NCI-H446 treated with DMSO at 0.1 percent for 48 hours (cell line): ENCODE measurements around the gene SMCO4.
"Not testable (repeated sequence)": the region's sequence is repeated elsewhere in the genome, so short reads cannot be mapped to it uniquely, and the experiment has no call there.

Experiments used
- DNase-seq: peaks from one replicate; lab custom pipeline; 2025; lab: John Stamatoyannopoulos, UW

Gene SMCO4, protein sequence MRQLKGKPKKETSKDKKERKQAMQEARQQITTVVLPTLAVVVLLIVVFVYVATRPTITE

DNA sequence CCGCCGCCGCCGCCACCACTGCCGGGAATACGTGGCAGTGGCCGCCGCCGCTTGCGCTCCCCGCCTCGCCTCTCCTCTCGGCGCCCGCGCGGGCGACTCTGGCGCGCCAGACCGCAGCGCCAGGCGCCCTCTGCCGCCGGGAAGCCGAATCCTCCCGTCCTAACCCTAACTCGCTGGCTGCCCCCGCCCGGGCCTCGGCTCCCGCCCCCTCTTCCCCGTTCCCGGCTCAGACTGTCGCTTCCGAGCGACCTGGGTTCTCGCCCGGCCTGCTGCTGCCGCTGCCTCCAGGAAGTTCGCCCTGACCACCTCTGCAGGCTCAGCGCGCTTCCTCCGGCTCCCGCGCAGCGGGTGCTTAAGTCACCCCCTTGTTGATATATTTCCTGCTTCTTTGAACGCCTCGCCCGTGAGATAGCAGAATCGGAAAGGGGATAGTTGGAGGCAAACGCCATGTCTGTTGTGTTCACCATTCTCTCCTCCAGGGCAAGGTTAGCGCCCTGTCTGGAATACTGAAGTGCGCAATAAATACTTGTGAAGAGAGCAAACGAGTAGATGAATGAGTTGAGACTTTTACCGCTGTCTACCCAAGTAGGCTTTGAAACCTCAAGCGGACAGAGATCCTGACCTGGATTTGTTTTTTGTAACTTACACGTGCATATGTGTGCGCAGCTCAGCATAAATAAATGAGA is at the start of gene SMCO4:
TSS of gene SMCO4 (minus strand) at position 100 of the 686 bp plus-strand sequence. CDS start 64,202 bp downstream, outside the sequence.
- DNase-seq: peak; percentile 18

DNA sequence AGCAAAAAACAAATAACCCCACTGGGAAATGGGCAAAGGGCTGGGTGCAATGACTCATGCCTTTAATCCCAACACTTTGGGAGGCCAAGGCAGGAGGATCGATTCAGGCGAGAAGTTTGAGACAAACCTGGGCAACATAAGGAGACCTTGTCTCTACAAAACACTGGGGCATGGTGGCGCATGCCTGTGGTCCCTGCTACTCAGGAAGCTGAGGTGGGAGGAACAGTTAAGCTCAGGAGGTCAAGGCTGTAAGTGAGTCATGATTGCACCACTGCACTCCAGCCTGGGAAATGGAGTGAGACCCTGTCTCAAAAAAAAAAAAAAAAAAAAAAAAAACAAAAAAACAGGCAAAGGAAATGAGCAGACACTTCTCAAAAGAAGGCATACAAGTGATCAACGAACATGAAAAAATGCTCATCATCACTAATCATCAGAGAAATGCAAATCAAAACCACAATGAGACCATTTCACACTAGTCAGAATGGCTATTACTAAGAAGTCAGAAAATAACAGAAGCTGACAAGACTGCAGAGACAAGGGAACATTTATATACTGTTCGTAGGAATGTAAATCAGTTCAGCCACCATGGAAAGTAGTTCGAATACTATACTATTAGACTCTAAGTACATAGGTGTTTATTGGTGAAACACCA is 48.2 kb upstream of the SMCO4 start:
- DNase-seq: no peak

DNA sequence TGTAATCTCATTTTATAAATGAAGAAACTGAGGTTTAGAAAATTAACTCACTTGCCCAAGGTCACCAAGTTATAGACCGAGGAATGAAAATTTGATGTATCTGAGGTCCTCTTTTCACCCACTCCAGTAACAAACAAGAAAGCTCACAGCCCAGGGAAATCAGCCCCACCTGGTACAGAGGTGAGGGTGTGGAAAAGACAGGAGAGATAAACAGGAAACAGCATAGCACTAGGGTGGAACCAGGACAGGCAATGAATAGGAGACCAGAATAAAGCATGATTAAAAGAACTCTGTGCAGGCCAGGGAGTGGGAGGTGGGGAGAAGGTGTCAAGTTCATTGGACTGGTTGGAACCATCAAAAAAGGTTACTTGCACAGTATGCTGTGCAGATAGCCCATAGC is 46.2 kb upstream of the SMCO4 start:
- no peak for DNase-seq

DNA sequence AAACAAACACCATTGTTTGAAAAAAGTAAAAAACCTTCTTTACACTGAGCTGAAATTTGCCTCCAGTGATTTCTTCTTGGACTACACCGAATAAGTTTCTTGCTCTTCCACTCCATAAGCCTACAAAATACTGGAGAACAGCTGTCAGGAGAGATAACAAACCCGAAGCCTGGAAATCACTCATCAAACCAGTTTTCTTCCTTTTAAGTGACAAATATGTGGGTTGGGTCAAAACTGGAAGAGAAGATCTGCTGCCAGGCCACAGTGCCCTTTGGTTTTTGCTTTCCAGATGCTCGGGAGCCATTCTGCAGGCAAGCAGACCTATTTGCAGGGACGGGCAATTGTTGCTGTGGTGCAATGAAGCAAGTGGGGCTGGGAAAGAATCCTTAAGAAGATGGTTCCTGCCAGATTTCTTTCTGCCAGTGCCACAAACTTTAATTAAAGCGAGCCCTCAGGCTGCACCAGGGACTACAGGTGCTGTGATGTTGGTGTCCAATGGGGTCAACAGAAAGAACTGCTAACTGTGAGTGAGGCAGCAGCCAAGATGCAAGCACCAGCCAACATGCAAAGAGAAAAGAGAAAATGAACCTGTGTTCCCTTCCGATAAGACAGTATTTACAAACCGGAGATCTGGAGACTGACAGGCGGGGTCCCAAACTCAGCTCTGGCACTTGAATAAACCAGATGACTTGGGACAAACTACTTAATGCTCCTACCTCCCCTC is 44.8 kb upstream of the SMCO4 start:
- no peak for DNase-seq

DNA sequence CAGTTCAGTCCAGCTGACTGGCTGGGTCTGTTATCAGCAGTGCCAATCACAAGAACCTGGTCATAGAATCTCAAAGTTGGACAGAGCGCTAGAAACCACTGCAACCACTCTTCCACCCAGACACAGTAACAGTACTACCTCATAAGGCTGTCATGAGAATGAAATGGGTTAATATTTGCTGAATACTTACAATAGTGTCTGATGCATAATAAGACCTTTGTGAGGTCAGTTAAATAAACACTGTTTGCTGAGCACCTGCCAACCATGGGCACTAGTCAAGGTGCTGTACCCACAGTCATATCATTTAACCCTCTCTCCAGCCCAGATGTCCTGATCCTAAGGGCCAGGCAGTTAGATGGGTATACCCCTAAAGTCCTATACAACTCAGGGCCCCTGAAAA is 44.2 kb upstream of the SMCO4 start:
- not testable (repeated sequence) for DNase-seq

DNA sequence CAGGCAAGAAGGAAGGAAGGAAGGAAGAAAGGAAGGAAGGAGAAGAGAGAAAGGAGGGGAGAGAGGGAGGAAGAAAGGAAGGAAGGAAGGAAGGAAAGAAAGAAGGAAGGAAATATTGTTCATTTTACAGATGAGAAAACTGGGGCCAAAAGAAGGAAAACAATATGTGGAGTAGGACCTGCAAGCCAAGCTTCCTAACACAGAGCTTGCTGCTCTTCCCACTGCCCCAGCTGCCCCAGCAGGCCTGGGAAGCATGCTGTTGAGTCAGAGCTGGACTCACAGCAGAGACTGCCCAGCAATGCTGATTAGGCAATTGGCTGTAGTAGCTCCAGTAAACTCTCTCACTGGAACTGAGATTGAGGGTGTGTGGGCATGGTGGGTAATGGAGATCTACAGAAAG is 42.6 kb upstream of the SMCO4 start:
- no peak for DNase-seq

DNA sequence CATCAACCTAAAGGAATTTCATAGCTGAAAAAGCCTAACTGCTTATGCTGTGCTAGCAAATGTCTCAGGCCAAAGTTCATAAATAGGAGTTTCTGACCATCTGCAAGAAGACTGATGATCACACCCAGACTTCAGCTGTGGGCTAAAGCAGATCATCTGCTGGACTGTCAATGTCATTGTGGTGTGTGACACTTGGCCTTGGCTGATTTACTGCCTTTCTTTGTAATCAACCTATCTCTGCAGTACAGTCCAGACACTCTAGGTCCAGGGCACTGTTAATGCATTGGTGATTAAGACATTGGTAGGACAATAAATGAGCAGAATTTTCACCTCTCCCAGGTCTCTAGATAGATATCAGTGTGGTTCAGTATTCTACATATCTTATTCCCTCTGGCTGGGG is 40.3 kb upstream of the SMCO4 start:
- DNase-seq: no peak

DNA sequence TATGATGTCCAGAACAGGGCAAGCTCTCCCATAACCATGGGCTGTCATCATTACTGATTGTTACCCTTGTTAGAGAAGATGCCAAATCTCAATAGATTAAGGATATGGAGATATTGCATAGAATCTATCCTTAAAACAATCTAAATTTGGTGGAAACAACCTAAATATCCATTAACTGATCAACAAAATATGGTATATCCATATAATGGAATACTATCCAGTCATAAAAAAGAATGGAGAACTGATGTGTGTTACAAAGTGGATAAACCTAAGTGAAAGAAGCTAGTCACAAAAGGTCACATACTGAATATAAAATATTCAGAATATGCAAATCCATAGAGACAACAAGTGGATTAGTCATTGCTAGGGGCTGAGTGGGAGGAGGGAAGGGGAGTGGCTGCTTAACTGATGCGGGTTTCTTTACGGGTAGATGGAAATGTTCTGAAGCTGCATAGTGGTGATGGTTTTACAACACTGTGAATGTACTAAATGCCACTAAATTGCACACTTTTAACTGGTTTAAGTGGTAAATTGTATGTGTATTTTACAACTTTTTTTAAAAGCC is 36.1 kb upstream of the SMCO4 start:
- DNase-seq: no peak

DNA sequence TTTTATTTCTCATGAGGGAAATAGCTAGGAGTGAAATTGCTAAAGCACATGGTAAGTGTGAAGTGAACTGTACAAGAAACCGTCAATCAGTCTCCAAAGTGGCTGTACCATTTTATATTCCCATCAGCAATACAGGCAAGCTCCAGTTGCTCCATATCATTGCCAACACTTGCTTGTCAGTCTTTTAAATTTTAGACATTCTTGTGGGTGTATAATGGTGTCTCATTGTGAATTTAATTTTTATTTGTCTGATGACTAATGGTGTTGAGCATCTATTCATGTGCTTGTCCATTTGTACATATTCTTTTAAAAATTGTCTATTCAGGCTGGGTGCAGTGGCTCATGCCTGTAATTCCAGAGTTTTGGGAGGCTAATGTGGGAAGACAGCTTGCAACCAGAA is 34.1 kb upstream of the SMCO4 start:
- DNase-seq: no peak

DNA sequence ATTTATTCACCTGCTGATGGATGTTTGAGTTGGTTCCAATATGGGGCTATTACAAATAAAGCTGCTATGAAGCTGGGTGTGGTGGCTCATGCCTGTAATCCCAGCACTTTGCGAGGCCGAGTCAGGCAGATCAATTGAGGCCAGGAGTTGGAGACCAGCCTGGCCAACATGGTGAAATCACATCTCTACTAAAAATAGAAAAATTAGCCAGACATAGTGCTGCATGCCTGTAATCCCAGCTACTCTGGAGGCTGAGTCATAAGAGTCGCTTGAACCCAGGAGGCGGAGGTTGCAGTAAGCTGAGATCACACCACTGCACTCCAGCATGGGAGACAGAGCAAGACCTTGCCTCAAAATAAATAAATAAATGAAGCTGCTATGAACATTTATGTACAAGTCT is 33.7 kb upstream of the SMCO4 start:
- not testable (repeated sequence) for DNase-seq

DNA sequence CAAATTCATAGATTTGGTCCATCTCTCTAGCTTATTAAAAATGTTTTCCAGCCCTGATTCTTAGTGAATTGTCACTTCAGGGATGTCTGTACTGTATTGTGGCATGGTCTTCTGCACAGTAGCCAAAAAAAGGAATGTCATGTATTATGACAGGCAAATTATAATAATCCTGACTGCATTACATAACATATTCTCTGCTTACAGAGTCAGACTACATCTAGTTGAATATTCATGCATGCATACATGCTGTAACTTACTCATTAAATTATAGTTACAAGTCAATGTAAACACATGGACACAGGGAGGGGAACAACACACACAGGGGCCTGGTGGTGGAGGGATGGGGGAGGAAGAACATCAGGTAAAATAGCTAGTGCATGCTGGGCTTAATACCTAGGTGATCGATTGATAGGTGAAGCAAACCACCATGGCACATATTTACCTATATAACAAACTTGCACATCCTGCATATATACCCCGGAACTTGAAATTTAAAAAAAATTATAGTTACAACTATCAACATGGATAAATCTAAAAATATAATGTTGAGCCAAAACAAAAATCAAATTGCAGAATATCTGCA is 31.5 kb upstream of the SMCO4 start:
- no peak for DNase-seq

DNA sequence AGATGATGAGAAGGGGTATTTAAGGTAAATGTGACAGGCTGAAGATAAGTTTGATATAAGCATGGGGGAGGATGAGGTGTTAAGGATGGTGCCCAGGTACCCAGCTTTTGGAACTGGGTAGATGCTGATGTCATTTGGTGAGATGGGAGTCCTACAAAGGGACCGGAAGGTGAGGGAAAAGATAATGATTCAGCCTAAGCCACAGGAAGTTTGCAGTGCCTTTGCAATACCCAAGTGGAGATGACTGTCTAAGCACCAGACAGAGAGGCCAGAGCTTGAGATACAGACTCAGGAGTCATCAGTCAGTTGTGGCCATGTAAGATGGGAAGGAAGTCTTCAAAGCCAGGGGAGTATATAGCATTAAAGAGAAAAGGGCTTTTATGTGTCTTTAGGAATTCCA is 30.0 kb upstream of the SMCO4 start:
- DNase-seq: no peak

DNA sequence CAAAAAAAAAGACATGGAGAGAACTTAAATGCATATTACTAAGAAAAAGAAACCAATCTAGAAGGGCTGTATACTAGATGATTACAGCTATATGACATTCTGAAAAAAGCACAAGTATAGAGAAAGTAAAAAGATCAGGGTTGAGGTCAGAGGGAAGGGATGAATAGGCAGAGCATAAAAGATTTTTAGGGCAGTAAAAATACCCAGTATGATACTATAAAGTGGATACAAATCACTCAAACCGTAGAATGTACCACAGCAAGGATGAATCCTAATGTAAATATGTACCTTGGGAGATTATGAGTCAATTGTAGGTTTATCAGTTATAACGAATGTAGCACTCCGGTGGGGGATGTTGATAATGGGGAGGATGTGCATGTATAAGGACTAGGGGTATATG is 29.4 kb upstream of the SMCO4 start:
- no peak for DNase-seq

DNA sequence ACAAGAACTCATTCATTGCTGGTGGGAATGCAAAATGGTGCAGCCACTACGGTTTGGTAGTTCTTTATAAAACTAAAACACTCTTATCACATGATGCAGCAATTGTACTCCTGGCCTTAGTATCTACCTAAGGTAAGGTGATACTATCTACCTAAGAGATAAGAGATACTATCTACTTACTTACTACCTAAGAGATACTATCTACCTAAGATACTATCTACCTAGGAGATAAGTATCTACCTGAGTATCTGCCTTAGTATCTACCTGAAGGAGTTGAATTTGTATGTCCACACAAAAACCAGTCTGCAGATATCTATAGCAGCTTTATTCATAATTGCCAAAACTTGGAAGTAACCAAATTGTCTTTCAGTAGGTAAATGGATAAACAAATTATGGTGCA is 29.0 kb upstream of the SMCO4 start:
- no peak for DNase-seq

DNA sequence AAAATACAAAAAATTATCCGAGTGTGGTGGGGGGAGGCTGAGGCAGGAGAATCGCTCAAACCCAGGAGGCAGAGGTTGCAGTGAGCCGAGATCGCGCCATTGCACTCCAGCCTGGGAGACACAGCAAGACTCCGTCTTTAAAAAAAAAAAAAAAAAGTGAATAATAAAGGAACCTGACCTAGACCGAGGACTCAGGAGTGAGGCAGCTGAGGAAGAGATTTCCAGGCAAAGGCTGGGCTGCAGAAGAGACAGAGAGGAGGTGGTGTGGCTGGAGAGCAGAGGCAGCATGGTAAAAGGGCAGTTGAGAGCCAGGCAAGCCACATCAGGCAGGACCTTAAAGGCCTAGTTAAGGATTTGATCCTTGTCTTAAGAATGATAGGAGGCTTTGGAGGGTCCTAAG is 28.4 kb upstream of the SMCO4 start:
- no peak for DNase-seq

DNA sequence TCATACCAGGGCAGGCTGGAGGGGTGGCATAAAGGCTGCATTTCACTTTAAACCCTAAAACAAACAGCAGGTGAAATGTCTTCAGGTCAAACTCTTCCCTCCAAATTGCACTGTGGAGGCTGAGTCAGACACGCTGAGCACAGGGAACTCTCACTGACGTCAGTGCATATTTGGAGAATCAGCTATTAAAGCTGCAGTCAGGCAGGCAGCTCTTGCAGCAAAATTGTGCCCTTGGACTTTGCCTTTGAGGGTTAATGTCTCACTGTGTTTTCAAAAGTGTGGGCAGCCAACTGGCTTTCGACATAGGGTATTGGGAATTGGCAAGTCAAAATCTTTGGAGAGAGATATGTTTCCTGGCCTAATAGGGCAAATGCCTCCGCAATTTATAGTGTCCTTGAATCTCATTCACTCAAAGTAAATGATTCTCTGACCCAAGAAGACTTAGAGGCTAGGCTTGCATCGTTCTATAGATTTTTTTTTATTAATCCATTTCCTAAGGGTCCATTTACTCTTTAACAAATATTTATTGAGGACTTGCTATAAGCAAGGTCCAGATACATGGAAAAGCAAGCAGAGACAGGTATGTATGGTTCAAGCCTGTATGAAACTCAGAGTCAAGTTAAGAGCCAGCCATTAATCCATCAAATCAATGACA is 27.7 kb upstream of the SMCO4 start:
- DNase-seq: no peak

DNA sequence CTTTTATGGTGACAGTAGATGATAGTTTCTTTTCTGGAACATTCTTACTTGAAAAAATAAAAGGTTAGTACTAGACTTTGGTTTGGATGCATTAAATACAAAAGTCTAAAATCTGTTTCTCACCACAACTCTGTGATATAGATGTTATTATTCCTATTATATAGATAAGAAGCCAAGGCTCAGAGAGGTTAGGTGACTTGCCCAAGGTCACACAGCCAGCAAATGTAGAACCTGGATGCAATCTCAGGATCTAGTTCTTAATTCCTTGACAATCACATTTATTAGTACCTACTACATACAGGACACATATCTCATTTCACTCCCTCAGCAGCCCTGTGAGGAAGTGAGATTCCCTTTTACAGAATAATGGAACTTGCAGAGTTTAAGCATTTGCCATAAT is 26.3 kb upstream of the SMCO4 start:
- no peak for DNase-seq

DNA sequence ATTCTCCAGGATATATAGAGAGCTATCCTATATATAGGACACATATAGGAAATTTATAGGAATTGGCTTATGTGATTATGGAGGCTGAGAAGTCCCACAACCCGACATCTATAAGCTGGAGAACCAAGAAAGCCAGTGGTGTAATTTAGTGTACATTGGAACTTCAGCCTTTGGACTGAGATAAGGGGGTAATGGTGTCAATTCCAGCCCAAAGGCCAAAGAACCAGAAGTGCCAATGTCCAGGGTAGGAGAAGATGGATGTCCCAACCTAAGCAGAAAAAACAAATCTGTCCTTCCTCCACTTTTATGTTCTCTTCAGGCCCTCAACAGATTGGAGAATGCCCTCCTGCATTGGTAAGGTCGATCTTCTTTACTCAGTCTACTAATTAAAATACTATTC is 25.5 kb upstream of the SMCO4 start:
- no peak for DNase-seq

DNA sequence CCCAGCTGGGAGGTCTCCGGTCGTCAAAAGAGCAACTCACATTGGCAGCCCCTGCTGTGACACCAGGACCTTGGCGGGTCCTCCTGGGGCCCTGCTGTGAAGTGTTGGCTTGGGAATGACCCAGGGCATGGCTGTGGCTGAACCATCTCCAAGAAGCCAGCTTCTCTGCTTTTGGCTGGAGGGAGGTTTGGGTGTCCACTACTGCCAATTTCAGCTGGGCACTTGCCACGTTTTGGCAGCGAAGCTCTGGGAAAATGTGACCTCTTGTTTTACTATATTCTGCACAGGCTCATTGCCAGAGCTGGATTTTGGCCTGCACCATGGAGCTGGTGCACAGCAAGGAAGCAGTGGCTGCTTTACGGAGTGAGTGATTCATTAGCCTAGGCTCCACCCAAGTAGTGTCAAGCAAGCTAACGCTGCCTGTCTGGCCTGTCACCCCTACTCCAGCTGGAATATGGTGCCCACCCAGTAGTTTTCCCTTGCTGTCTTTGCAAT is 24.3 kb upstream of the SMCO4 start:
- DNase-seq: peak; percentile 84

DNA sequence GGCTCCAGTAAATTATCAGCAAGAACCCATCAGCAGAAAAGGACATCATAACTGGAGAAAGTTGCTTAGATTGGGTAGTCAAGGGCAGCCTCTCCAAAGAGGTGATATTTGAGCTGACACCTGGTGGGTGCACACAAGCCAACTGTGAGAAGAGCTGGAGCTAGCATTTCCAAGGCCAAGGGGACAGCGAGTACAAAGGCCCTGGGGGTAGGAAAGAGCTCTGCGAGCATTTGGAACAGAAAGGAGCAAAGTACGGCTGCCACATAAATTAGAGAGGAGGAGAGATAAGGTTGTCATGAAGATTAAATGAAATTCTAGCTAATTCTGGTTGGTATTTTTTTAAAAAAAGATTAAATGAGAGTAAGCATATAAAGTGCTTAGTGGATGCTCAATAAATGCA is 21.7 kb upstream of the SMCO4 start:
- DNase-seq: no peak

DNA sequence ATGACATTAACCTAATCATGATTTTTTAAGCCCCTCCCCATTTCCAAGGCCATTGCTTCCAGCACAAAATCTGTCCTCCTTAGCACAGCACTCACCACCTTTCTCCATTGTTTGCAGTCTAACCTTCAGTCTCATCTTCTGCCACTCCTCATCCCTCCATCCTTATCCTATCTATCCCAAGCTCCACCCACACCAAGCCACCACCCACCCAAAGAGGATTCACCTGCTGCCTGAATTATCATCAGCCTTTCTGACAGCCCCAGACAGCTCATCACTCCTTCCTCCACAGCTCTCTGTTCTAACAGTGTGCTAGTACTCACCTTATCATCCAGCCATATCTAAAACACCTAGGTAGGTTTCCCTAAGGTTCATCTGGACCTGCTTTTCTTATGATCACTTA is 20.7 kb upstream of the SMCO4 start:
- DNase-seq: no peak
